Epithelial cell of esophagus (primary cell): ENCODE measurements around the gene MDM2.

Experiments used
- DNase-seq: peaks from one replicate; pipeline ENCODE4 v3.0.0; 2010; ENCODE audit warnings: low read depth
- H3K4me3 ChIP-seq: 2 replicates; pipeline ENCODE4 v1.5.1; 2011; ENCODE audit warnings: mild to moderate bottlenecking, low read length, control low read depth
- TF ChIP-seq, protein P1 (sequence below): IDR thresholded peaks from 2 replicates; pipeline ENCODE4 v1.5.1; 2011; ENCODE audit warnings: low read depth, mild to moderate bottlenecking, low read length, control low read depth, inconsistent platforms; ENCODE audit not compliant: insufficient read depth; ENCODE audit errors: missing control alignments

The MDM2 gene

GRCh38 chr12:68791897-68792481, 16.0 kb upstream of the MDM2 start:
- TF ChIP-seq, protein P1, sequence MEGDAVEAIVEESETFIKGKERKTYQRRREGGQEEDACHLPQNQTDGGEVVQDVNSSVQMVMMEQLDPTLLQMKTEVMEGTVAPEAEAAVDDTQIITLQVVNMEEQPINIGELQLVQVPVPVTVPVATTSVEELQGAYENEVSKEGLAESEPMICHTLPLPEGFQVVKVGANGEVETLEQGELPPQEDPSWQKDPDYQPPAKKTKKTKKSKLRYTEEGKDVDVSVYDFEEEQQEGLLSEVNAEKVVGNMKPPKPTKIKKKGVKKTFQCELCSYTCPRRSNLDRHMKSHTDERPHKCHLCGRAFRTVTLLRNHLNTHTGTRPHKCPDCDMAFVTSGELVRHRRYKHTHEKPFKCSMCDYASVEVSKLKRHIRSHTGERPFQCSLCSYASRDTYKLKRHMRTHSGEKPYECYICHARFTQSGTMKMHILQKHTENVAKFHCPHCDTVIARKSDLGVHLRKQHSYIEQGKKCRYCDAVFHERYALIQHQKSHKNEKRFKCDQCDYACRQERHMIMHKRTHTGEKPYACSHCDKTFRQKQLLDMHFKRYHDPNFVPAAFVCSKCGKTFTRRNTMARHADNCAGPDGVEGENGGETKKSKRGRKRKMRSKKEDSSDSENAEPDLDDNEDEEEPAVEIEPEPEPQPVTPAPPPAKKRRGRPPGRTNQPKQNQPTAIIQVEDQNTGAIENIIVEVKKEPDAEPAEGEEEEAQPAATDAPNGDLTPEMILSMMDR, result no peak
- no peak for DNase-seq
- H3K4me3 ChIP-seq, result no peak overlapping the region

DNA sequence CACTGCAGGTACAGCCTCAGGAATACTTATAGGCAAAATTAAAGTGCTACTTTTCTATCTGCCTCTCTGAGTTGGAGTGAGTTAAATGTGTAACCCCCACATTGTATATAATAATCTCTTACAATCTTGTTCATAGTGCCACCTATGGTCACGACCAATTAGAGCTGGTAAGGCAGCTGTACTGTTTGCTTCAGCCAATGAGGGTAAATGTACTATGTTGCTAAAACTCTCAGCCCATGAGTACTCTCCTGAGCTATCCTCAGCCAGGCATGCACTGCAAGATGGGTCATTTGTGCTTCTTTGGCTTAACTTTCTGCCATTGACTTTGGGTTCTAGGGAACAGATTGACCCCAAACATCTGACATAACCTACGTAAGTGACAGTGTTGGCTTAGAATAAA, 15.0 kb upstream of the MDM2 start:
- TF ChIP-seq, protein P1, result no peak
- peak; percentile 55 for DNase-seq
- no peak overlapping the region for H3K4me3 ChIP-seq

GRCh38 chr12:68793436-68793835, 14.5 kb upstream of the MDM2 start:
- TF ChIP-seq, protein P1, result no peak
- no peak for DNase-seq
- H3K4me3 ChIP-seq, result no peak overlapping the region

DNA sequence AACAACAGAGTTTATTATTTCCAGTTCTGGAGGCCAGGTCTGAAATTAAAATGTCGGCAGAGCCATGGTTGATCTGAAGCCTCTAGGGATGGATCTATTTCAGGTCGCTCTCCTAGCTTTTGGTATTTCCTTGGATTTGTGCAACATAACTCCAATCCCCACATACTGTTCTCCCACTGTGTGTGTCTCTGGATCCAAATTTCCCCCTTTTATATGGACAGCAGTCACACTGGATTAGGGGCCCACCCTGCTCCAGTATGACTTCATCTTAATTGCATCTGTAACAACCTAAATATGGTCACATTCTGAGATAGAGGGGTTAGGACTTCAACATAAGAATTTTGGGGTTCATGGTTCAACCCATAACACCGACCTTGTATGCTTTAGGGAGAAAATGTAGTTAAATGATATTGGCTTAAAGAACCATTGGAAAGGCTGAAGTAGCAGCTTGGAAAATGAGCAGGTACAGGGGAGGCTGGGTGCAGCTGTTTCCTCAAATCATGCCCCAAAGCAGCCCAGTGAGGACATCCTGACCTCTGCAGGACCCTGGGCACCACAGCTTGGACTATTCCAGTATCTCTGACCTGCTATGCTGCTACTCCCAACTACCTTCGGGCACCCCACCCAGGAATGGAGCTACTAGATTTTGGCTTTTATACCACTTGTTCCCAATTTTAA, 13.9 kb upstream of the MDM2 start:
- H3K4me3 ChIP-seq, result no peak overlapping the region
- TF ChIP-seq, protein P1, result no peak

GRCh38 chr12:68794653-68795251, 13.2 kb upstream of the MDM2 start:
- TF ChIP-seq, protein P1, result no peak
- H3K4me3 ChIP-seq, result no peak overlapping the region
- peak; percentile 91 for DNase-seq

More for the DNA sequence above, 13.9 kb upstream of the MDM2 start:
- DNase-seq, result no peak

- TF ChIP-seq, protein P1, result no peak
- no peak for DNase-seq
- no peak overlapping the region for H3K4me3 ChIP-seq
Measured at GRCh38 chr12:68796399-68796798, 11.6 kb upstream of the MDM2 start.
